Endothelial cell of umbilical vein (primary cell): Measurements from ENCODE around the gene GADD45G.

Experiments used
- CTCF ChIP-seq, 2 donors: IDR thresholded peaks; 1 replicate in 1 of 2; 2 replicates in 1 of 2; pipeline ENCODE4 v1.5.1; 2011; ENCODE audit warnings: low read length in 2 of 2, mild to moderate bottlenecking in 2 of 2, moderate library complexity in 2 of 2, control low read depth in 1 of 2, inconsistent platforms in 1 of 2, low read depth in 1 of 2; ENCODE audit not compliant: insufficient read depth in 1 of 2; ENCODE audit errors: extremely low read depth in 1 of 2
- POLR2A ChIP-seq: IDR thresholded peaks from 2 replicates; pipeline ENCODE4 v1.6.1; 2012; ENCODE audit warnings: low read depth, mild to moderate bottlenecking, control low read depth, low read length
- POLR2AphosphoS5 ChIP-seq: IDR thresholded peaks from 2 replicates; pipeline ENCODE4 v1.6.1; 2012; ENCODE audit warnings: low read depth, mild to moderate bottlenecking, control low read depth, low read length, moderate library complexity; ENCODE audit not compliant: insufficient read depth

GRCh38 chr9:89622933-89623861 is 18.4 kb downstream of the GADD45G start:
- TF ChIP-seq CTCF (IDR thresholded peaks at IDR 0.05; ENCODE audit: extremely low read depth in 1 of 2, insufficient read depth in 1 of 2, low read depth in 1 of 2, low read length in 2 of 2) (no peak), POLR2AphosphoS5 (no peak), POLR2A (no peak)
